Limb (tissue), 2 donors: ENCODE data around the gene PBX3.

Experiments used
- DNase-seq, 2 donors: peaks; one replicate each; pipeline ENCODE4 v3.0.0-alpha.2; 2016; ENCODE audit errors: extremely low spot score in 2 of 2

The PBX3 gene

GRCh38 chr9:125994066-125994943, 247.1 kb downstream of the PBX3 start:
- no peak for DNase-seq

GRCh38 chr9:125995006-125995405, 247.8 kb downstream of the PBX3 start:
- DNase-seq: no peak

GRCh38 chr9:125995706-125996105, 248.5 kb downstream of the PBX3 start:
- no peak for DNase-seq

GRCh38 chr9:125996791-125997190, 249.6 kb downstream of the PBX3 start:
- no peak for DNase-seq

GRCh38 chr9:125997196-125997823, 250.1 kb downstream of the PBX3 start:
- DNase-seq: no peak

GRCh38 chr9:125998837-125999503, 251.8 kb downstream of the PBX3 start:
- no peak for DNase-seq

GRCh38 chr9:125999504-125999881, 252.3 kb downstream of the PBX3 start:
- DNase-seq: no peak

- no peak for DNase-seq
These were observed 253.1 kb downstream of the PBX3 start for GRCh38 chr9:126000256-126000655.

- DNase-seq: no peak
These were observed 253.8 kb downstream of the PBX3 start for GRCh38 chr9:126000731-126001580.

- DNase-seq: no peak
These were observed 254.5 kb downstream of the PBX3 start for GRCh38 chr9:126001581-126002225.

GRCh38 chr9:126002476-126003350, 255.5 kb downstream of the PBX3 start:
- DNase-seq: no peak

GRCh38 chr9:126009047-126009446, 261.9 kb downstream of the PBX3 start:
- DNase-seq: no peak

- DNase-seq: no peak
These were observed 267.6 kb downstream of the PBX3 start for GRCh38 chr9:126014726-126015125.

- no peak for DNase-seq
These were observed 268.3 kb downstream of the PBX3 start for GRCh38 chr9:126015424-126015823.

- DNase-seq: no peak
These were observed 269.6 kb downstream of the PBX3 start for GRCh38 chr9:126016579-126017290.
